Esophagus muscularis mucosa (tissue), 4 donors: Measurements from ENCODE around the gene KDM6A.

Experiments used
- CTCF ChIP-seq, 3 experiments: fragments of 200-600 bp in 2 of 3; fragments of 450-650 bp in 1 of 3; sonication (generic) in 2 of 3; IDR thresholded peaks; one replicate each; pipeline ENCODE4 v1.5.1; 2017 to 2019; ENCODE audit warnings: antibody characterized with exemption in 3 of 3, mild to moderate bottlenecking in 2 of 3, moderate library complexity in 1 of 3
- EP300 ChIP-seq: sonication (generic); formaldehyde crosslinking; IDR thresholded peaks from one replicate; pipeline ENCODE4 v1.6.1; 2017; ENCODE audit warnings: antibody characterized with exemption
- POLR2AphosphoS5 ChIP-seq, 2 donors: sonication (generic); formaldehyde crosslinking; IDR thresholded peaks; one replicate each; pipeline ENCODE4 v1.6.1; 2017; ENCODE audit warnings: antibody characterized with exemption in 2 of 2

- TF ChIP-seq CTCF (IDR thresholded peaks at IDR 0.05), result no peak
- no peak for TF ChIP-seq EP300
- no peak for TF ChIP-seq POLR2AphosphoS5 (IDR thresholded peaks at IDR 0.05)
These were observed 173.4 kb downstream of the KDM6A start for GRCh38 chrX:45046417-45046816.
